Measurements from ENCODE around the gene NR1D2. TPM values are rescaled to one million over a fixed set of nuclear protein-coding genes. Genes with fewer than 3 reads are reported as not detected.

The NR1D2 gene
- total RNA-seq, 1 experiment from 2014 or later: 24.0 TPM

DNA sequence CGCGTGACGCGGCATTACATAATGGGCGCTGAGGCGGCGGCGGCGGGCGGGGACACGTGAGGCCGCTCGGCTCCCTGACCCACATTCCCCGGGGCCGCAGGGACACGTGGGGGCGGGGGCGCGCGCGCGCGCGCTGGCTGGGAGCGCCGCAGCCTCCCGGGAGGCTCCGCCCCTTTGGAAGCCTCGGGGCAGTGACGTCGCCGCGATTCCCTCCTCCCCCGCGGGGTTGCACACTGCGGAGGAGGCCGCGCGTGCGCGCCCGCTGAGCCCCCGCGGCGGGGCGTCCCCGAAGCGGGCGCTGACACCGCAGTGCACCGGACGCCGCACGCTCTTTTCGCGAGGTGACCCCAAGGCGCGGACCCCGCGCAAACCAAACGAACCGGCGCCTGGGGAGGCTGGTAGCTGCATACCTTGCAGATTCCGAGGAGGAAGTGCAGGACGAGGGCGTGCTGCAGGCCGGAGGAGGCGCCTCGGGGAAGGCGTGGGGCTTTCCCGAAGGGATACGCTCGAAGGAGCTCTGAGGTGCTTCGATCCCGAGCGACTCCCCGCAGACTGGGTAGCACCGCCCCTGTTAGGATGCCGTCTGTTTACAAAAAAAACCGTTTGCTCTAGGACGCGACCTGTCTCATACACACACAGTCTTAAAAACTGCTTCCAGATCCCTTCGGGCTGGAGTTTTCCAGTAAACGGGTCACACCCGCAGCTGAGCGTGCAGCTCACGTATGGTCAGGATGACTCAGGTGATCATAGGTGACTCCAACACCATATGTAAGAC, 1.0 kb downstream of the NR1D2 start:
- no CpG with 5 or more reads among the region's 87 CpGs for WGBS (ENCODE audit: extremely low coverage, insufficient read length, low lambda C conversion rate)
- H2AFZ ChIP-seq (ENCODE audit: low read length): no peak overlapping the region
- H3K27ac Mint-ChIP-seq: peak overlapping the region; percentile 97 to 100 (median 99)

More for the DNA sequence above, 1.0 kb downstream of the NR1D2 start:
- H2BK12ac ChIP-seq (ENCODE audit: insufficient read length, low read depth, low read length): no peak overlapping the region
- peak overlapping the region; percentile 79 to 94 for H3K4me3 Mint-ChIP-seq
- no peak overlapping the region for H2BK15ac ChIP-seq (ENCODE audit: low read depth, low read length)
- H3K27me3 Mint-ChIP-seq (ENCODE audit: low read depth): peaks cover 23% of the 10 kb centered on the region
- H2AK5ac ChIP-seq (ENCODE audit: insufficient read length, low read length): no peak overlapping the region
- no peak overlapping the region for H2BK120ac ChIP-seq (ENCODE audit: low read depth, low read length, poor library complexity, severe bottlenecking)
- H3K79me1 ChIP-seq (ENCODE audit: insufficient read depth, low read depth, low read length, poor library complexity, severe bottlenecking): peaks cover 3% of the 10 kb centered on the region
- peaks cover 10% of the 10 kb centered on the region; the same call in 1 of the 2 replicates for H3K4me1 ChIP-seq (ENCODE audit: insufficient read depth, low read length)
- no peak overlapping the region for H3K4ac ChIP-seq (ENCODE audit: low read depth, low read length)
- no peak overlapping the region for H3K23ac ChIP-seq (ENCODE audit: insufficient read length, low read depth, low read length)
- peaks cover 23 to 29% of the 10 kb centered on the region in 2 experiments for H3K4me1 Mint-ChIP-seq
- peaks cover 0 to 2% of the 10 kb centered on the region in 2 experiments; a peak in 1 of 5 replicates for H3K9me3 Mint-ChIP-seq
- no peaks in the 10 kb centered on the region for H3K27me3 ChIP-seq (ENCODE audit: insufficient read depth, low read length)
- H4K91ac ChIP-seq (ENCODE audit: insufficient read length, low read depth, low read length): no peak overlapping the region
- H3K9ac ChIP-seq (ENCODE audit: extremely low read depth, insufficient read length, low read length): peak overlapping the region; percentile 78
- H3K27ac ChIP-seq (ENCODE audit: insufficient read length, low read depth, low read length): peak overlapping the region; percentile 50
- H4K5ac ChIP-seq (ENCODE audit: insufficient read length, low read depth, low read length): no peak overlapping the region
- H3K23me2 ChIP-seq (ENCODE audit: insufficient read length, low read depth, low read length, poor library complexity, severe bottlenecking): peaks cover 11% of the 10 kb centered on the region
- H3K79me2 ChIP-seq (ENCODE audit: insufficient read depth, low read length): peaks cover 3% of the 10 kb centered on the region; the same call in 1 of the 2 replicates
- H3K56ac ChIP-seq (ENCODE audit: insufficient read length, low read depth, low read length): no peak overlapping the region
- no peaks in the 10 kb centered on the region for H3K9me3 ChIP-seq (ENCODE audit: control insufficient read depth, low read depth, low read length)
- H2BK5ac ChIP-seq (ENCODE audit: insufficient read length, low read length): no peak overlapping the region
- no peaks in the 10 kb centered on the region for H4K20me1 ChIP-seq (ENCODE audit: control insufficient read depth, insufficient read depth, insufficient read length)
- H3K36me3 Mint-ChIP-seq (ENCODE audit: insufficient read depth in 1 of 3, low read depth in 3 of 3): peaks cover 7 to 10% (median 7%) of the 10 kb centered on the region in 3 experiments; a peak in 5 of 7 replicates
- H3T11ph ChIP-seq (ENCODE audit: low read length): no peak overlapping the region
- no peak overlapping the region for H4K8ac ChIP-seq (replicated peaks; ENCODE audit: insufficient read length, low read depth, low read length)
- H3K18ac ChIP-seq (ENCODE audit: insufficient read length, low read depth, low read length): peak overlapping the region; percentile 55
- no peak overlapping the region for H2BK20ac ChIP-seq (ENCODE audit: low read depth, low read length, poor library complexity, severe bottlenecking)
- peak overlapping the region; percentile 62 for H3K4me2 ChIP-seq (ENCODE audit: insufficient read depth, insufficient read length, low read length)
- H3K14ac ChIP-seq (ENCODE audit: insufficient read depth, low read length): peak overlapping the region; percentile 26
- TF ChIP-seq, protein P1, sequence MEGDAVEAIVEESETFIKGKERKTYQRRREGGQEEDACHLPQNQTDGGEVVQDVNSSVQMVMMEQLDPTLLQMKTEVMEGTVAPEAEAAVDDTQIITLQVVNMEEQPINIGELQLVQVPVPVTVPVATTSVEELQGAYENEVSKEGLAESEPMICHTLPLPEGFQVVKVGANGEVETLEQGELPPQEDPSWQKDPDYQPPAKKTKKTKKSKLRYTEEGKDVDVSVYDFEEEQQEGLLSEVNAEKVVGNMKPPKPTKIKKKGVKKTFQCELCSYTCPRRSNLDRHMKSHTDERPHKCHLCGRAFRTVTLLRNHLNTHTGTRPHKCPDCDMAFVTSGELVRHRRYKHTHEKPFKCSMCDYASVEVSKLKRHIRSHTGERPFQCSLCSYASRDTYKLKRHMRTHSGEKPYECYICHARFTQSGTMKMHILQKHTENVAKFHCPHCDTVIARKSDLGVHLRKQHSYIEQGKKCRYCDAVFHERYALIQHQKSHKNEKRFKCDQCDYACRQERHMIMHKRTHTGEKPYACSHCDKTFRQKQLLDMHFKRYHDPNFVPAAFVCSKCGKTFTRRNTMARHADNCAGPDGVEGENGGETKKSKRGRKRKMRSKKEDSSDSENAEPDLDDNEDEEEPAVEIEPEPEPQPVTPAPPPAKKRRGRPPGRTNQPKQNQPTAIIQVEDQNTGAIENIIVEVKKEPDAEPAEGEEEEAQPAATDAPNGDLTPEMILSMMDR (conservative IDR thresholded peaks at IDR 0.05): no peak
- DNase-seq: peak; percentile 96
